Measurements from ENCODE around the gene RCBTB1. TPM values are rescaled to one million over a fixed set of nuclear protein-coding genes. Genes with fewer than 3 reads are reported as not detected.
"Not testable (repeated sequence)": the region's sequence is repeated elsewhere in the genome, so short reads cannot be mapped to it uniquely, and the experiment has no call there.

RCBTB1 gene
- total RNA-seq, 4 donors from 2014 or later = 82.2 to 172 (median 98.0) TPM

DNA sequence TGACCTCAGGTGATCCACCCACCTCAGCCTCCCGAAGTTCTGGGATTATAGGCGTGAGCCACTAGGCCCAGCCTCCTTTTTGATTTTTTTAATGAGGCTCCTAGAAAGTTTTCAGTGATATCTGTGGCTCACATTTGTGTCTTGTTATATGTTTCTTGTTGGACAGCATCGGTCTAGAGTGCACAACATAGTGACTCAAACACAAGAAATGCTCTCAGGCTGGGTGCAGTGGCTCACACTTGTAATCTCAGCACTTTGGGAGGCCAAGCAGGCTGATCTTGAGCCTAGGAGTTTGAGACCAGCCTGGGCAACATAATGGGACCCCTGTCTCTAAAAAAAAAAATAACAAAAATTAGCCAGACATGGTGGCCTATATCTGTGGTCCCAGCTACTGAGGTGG is 81.4 kb downstream of the RCBTB1 start:
- DNase-seq = no peak
- 92 to 97% methylated on average over 3 of the region's 3 CpGs for WGBS, 2 donors
- Histone ChIP-seq H3K9me3 (no peaks in the 10 kb centered on the region), H3K27ac (no peak overlapping the region), H3K4me1 (peaks cover 6 to 27% of the 10 kb centered on the region in 2 donors), H3K36me3 (peaks cover 0 to 3% of the 10 kb centered on the region in 2 donors), H3K4me3 (replicated peaks in 1 of 3) (no peak overlapping the region), H3K27me3 (no peaks in the 10 kb centered on the region)
- intact Hi-C loops (cut with DNase I) = no loop called here
- TF ChIP-seq POLR2A (IDR thresholded peaks at IDR 0.05) = no peak
- TF ChIP-seq, protein P1, sequence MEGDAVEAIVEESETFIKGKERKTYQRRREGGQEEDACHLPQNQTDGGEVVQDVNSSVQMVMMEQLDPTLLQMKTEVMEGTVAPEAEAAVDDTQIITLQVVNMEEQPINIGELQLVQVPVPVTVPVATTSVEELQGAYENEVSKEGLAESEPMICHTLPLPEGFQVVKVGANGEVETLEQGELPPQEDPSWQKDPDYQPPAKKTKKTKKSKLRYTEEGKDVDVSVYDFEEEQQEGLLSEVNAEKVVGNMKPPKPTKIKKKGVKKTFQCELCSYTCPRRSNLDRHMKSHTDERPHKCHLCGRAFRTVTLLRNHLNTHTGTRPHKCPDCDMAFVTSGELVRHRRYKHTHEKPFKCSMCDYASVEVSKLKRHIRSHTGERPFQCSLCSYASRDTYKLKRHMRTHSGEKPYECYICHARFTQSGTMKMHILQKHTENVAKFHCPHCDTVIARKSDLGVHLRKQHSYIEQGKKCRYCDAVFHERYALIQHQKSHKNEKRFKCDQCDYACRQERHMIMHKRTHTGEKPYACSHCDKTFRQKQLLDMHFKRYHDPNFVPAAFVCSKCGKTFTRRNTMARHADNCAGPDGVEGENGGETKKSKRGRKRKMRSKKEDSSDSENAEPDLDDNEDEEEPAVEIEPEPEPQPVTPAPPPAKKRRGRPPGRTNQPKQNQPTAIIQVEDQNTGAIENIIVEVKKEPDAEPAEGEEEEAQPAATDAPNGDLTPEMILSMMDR (IDR thresholded peaks at IDR 0.05) = no peak

DNA sequence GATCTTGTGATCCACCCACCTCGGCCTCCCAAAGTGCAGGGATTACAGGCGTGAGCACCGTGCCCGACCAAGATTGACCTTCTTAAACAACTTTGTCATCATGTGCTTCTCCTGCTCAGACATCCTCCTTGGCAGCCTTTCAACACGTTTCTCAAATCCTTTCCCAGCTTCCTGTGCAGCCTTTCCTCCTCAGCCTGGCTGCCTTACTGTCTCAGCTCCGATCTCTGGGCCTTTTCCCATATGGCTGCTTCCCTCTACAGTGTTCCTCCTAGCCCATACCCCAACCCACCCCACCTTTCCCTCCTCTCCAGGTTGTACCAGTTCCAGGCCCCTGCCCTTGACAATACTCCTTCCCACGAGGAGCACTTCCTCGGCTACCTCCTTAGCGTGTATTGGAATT is 82.4 kb downstream of the RCBTB1 start:
- DNase-seq = peak; percentile 24 to 35

DNA sequence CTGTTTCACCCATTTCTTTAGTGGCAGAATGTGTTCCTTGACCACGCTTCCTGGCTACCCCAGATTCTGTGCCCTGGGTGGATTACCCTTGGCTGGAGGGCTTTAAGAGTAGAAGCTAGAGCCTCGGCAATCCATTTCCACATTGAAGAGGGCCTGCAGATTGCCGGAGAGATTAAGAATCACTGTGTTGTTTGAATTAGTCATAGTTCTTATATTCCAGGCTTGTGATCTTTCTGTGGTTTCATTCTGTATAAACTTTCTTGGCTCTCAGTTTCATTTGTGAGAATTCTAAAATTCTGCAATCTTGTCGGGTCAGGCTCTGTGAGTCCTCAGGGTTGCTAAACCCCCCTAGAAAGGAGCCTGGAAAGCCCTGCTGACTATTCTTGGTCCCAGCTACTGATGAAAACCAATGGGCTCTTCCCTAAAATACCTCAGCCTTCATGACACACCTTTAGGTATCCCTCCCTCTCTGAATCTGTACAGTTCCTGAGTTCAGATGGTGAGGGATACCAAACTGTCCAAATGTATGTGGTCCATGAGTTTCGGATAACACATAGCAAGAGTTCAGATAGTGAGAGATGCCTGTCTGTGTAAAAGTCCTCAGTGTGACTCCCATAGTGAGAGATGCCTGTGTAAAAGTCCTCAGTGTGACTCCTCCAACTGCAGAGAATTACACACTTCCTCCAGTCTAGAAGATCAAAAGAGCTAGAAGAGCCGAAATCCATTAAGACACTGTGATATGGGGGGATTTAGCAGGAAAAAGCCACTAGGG is 85.3 kb downstream of the RCBTB1 start:
- TF ChIP-seq, protein P1 (IDR thresholded peaks at IDR 0.05) = no peak
- no peak for TF ChIP-seq POLR2A (IDR thresholded peaks at IDR 0.05)
- Histone ChIP-seq H3K27me3 (no peaks in the 10 kb centered on the region), H3K4me3 (replicated peaks in 1 of 3) (no peak overlapping the region), H3K4me1 (peaks cover 7 to 21% of the 10 kb centered on the region in 2 donors), H3K36me3 (no peaks in the 10 kb centered on the region), H3K9me3 (no peaks in the 10 kb centered on the region), H3K27ac (peak overlapping the region; percentile 26 to 45 (median 40))
- intact Hi-C loops (cut with DNase I) = loop anchor here (10.0 kb wide), 2 partner anchors 85 to 195 kb away; partner anchors contain the start of gene RCBTB1
- no peak for DNase-seq
- WGBS, 2 donors = 56 to 58% methylated on average over 6 of the region's 6 CpGs

More for the DNA sequence above, 82.4 kb downstream of the RCBTB1 start:
- Histone ChIP-seq H3K27ac (no peak overlapping the region), H3K4me1 (peaks cover 6 to 27% of the 10 kb centered on the region in 2 donors), H3K4me3 (replicated peaks in 1 of 3) (no peak overlapping the region), H3K36me3 (peaks cover 0 to 3% of the 10 kb centered on the region in 2 donors), H3K9me3 (no peaks in the 10 kb centered on the region), H3K27me3 (no peaks in the 10 kb centered on the region)
- intact Hi-C loops (cut with DNase I) = no loop called here
- TF ChIP-seq POLR2A (IDR thresholded peaks at IDR 0.05) = no peak
- TF ChIP-seq, protein P1 (IDR thresholded peaks at IDR 0.05) = no peak
- WGBS, 2 donors = 44 to 58% methylated on average over 9 of the region's 9 CpGs

DNA sequence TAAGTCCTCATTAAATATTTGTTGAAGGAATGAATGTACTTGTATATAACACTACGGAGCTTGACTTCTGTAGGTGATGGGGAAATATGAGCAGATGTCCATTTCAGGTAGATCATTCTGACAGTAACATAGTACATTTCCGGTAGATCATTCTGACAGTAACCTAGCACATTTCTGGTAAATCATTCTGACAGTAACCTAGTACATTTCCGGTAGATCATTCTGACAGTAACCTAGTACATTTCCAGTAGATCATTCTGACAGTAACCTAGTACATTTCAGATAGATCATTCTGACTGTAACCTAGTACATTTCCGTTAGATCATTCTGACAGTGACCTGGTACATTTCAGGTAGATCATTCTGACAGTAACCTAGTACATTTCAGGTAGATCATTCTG is 87.2 kb downstream of the RCBTB1 start:
- Histone ChIP-seq H3K36me3 (no peaks in the 10 kb centered on the region), H3K4me1 (peaks cover 13 to 25% of the 10 kb centered on the region in 2 donors), H3K4me3 (replicated peaks in 1 of 3) (no peak overlapping the region), H3K27me3 (no peaks in the 10 kb centered on the region), H3K27ac (peak overlapping the region in 1 of 3 donors; percentile 9), H3K9me3 (no peaks in the 10 kb centered on the region)
- DNase-seq = no peak
- intact Hi-C loops (cut with DNase I) = loop anchor here (10.0 kb wide), 2 partner anchors 87 to 193 kb away; partner anchors contain the start of gene RCBTB1
- TF ChIP-seq, protein P1 (IDR thresholded peaks at IDR 0.05) = no peak
- no peak for TF ChIP-seq POLR2A (IDR thresholded peaks at IDR 0.05)
- 88 to 92% methylated on average over 4 of the region's 4 CpGs for WGBS, 2 donors

DNA sequence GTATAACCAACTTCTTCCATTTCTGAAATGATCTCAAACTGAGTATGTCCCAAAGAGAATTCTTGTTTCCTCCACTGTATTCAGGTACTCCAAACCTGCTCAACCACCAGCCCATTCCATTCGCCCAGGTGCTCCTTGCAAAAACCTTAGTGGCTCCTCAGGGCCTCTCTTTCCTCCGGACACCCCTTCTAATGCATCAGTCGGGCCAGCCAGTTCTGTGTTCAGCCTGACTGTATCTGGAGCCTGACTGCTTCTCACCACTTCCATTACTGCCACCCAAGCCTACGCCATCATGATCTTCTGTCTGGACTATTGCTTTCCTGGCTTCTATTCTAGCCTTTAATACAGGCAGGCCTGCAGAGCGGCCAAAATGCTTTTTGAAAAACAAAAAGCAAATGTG is 88.1 kb downstream of the RCBTB1 start:
- H3K4me1 ChIP-seq = peaks cover 13 to 25% of the 10 kb centered on the region in 2 donors
- no peaks in the 10 kb centered on the region for H3K36me3 ChIP-seq
- no peak overlapping the region for H3K4me3 ChIP-seq (replicated peaks in 1 of 3)
- H3K27ac ChIP-seq = peak overlapping the region in 2 of 3 donors; percentile 56 to 98
- no peaks in the 10 kb centered on the region for H3K27me3 ChIP-seq
- intact Hi-C loops (cut with DNase I) = loop anchor here (10.0 kb wide), 2 partner anchors 88 to 192 kb away; partner anchors contain the start of gene RCBTB1
- H3K9me3 ChIP-seq = no peaks in the 10 kb centered on the region
- DNase-seq = no peak
- TF ChIP-seq, protein P1 (IDR thresholded peaks at IDR 0.05) = no peak
- TF ChIP-seq POLR2A (IDR thresholded peaks at IDR 0.05) = no peak
- WGBS, 2 donors = 88% methylated on average over 5 of the region's 5 CpGs

DNA sequence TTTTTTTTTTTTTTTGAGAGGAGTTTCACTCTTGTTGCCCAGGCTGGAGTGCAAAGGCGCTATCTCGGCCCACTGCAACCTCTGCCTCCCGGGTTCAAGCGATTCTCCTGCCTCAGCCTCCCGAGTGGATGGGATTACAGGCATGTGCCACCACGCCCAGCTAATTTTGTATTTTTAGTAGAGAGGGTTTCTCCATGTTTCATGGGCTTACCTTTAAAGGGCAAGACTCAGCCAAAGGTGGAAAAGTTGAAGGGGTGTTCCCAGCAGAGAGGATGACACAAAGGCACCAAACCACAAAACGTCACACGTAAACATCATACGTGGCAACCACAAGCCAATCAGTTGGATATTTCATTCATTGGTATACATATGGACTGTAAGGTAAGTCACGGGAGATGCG is 88.5 kb downstream of the RCBTB1 start:
- H3K4me1 ChIP-seq = peaks cover 13 to 25% of the 10 kb centered on the region in 2 donors
- 81 to 84% methylated on average over 11 of the region's 11 CpGs for WGBS, 2 donors
- H3K27me3 ChIP-seq; H3K36me3 ChIP-seq; H3K9me3 ChIP-seq; H3K4me3 ChIP-seq (replicated peaks in 1 of 3): not testable (repeated sequence)
- peak overlapping the region; percentile 98 to 99 (median 98) for H3K27ac ChIP-seq
- intact Hi-C loops (cut with DNase I) = loop anchor here (10.0 kb wide), 2 partner anchors 88 to 192 kb away; partner anchors contain the start of gene RCBTB1
- DNase-seq = peak in 1 of 2 donors; percentile 23

Measured in thyroid gland (tissue), 4 donors.